GOT3 (cell line): Measurements from ENCODE around the gene RILPL1.
"Not testable (repeated sequence)": the region's sequence is repeated elsewhere in the genome, so short reads cannot be mapped to it uniquely, and the experiment has no call there.

ENCODE experiments used
- DNase-seq: peaks from one replicate; lab custom pipeline; 2025; ENCODE audit warnings: mixed read lengths; lab: John Stamatoyannopoulos, UW

Gene RILPL1

GRCh38 chr12:123529686-123530085, 3.8 kb downstream of the RILPL1 start:
- DNase-seq, result no peak

- DNase-seq, result no peak
These were observed 4.7 kb downstream of the RILPL1 start for GRCh38 chr12:123528858-123529257.

- DNase-seq, result no peak
These were observed 6.9 kb downstream of the RILPL1 start for GRCh38 chr12:123526542-123527080.

GRCh38 chr12:123524378-123524777, 9.1 kb downstream of the RILPL1 start:
- DNase-seq, result no peak

DNA sequence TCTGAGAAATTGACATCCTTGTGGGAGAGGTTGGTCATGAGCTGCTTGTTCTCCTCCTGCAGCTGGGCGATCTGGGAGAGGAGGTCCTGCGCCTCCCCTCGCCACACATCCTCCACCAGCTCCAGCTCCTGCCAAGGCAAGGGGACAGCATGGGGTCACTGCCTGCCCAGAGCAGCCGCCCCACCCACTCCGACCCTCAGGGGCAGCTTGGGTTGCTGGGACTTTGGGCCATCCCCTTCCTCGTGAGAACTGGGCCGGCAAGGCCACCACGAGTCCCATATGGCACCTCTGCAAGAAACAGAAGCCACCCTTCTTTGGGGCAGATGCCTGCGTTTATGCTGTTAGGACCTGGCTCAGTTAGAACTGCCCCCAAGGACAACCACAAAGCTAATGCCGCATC, 10.0 kb downstream of the RILPL1 start:
- no peak for DNase-seq

GRCh38 chr12:123522164-123522563, 11.4 kb downstream of the RILPL1 start:
- no peak for DNase-seq

GRCh38 chr12:123520567-123521474, 12.7 kb downstream of the RILPL1 start:
- DNase-seq, result no peak

GRCh38 chr12:123519141-123520001, 14.1 kb downstream of the RILPL1 start:
- DNase-seq, result no peak

DNA sequence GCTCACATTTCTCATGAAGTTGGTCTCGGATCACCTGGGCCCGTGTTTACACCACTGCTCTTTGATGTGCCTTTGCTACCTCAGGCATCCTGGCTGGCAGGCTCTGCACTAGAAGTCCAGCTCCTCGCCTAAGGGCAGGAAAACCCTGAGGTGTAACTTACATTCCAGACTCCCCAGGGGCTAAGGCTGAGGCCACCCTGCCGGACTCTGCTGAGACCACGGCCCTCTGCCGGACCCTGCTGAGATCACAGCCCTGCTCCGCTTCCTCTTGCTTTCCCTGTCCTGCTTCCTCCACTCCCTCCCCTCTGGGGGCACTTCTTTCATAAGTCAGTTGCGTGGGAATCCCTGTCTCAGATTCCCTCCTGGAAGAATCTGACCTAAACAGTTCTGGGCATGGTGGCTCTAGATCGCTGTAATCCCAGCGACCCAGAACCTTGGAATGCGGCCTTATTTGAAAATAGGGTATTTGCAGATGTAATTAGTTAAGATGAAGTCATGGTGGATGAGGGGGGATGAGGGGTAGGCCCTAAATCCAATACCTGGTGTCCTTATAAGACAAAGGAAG, 17.2 kb downstream of the RILPL1 start:
- DNase-seq, result no peak

- DNase-seq, result not testable (repeated sequence)
These were observed 18.8 kb downstream of the RILPL1 start for GRCh38 chr12:123514582-123515221.

- DNase-seq, result no peak
These were observed 19.7 kb downstream of the RILPL1 start for GRCh38 chr12:123513805-123514204.

GRCh38 chr12:123512838-123513665, 20.5 kb downstream of the RILPL1 start:
- DNase-seq, result no peak

- DNase-seq, result no peak
These were observed 26.7 kb downstream of the RILPL1 start for GRCh38 chr12:123506843-123507236.

DNA sequence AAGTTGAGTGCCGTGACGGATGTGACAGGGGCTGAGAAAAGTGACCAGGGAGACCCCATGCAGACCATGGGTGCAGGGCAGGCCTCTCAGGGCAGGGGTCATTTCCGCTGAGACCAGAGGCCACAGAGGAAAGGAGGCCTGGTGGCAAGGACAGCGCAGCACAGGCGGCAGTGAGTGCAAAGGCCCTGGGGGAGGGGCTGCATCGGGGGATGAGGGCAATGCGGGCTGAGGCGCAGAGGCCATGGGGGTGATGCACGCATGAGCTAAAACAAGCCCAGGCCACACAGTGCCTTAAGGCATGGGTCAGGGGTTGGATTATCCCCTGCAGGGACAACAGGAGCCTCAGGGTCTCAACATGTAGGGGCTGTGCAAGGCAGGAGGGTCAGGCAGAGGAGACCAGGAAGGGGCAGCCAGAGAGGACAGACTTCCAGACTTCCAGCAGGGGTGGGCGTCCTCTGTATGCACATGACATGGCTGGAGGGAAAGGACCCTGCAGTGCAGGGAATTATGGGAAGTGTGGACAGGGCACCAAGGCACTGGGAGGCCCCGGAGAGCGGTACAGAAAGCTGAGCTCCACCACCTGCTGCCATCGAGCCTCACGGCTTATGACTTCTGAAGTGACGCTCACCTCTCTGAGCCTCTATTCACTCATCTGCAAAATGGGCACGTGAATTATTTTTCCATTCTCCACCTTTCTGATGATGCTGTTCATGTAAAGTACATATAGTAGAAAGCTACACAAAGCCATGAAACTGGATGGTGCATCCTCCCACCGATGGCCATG, 27.3 kb downstream of the RILPL1 start:
- no peak for DNase-seq

DNA sequence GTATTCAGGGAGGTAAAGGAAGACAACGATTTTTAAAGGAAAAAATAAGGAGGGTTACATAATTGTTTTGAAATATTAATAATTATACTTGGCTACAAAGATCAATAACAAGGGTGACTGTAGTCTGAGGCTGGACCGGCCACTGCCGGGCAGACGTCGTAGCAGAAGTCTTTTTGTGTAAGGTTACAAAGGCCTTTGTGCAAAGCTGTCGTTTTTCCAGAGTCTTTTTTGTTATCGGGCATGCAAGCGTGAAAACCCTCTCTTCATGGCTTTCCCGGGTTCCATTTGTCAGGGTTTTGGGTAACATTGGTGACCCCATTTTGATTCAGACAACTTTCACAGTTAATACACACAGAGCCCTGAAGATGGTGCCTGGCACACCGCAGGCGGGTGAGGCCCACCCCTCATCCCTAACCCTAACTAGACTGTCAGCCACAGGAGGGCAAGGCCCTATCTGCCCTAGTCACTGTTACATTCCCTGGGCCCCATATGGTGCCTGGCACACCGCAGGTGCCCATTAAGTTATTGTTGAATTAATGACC, 31.3 kb downstream of the RILPL1 start:
- no peak for DNase-seq

GRCh38 chr12:123499332-123499731, 34.2 kb downstream of the RILPL1 start:
- no peak for DNase-seq

- no peak for DNase-seq
These were observed 35.2 kb downstream of the RILPL1 start for GRCh38 chr12:123498126-123498825.

DNA sequence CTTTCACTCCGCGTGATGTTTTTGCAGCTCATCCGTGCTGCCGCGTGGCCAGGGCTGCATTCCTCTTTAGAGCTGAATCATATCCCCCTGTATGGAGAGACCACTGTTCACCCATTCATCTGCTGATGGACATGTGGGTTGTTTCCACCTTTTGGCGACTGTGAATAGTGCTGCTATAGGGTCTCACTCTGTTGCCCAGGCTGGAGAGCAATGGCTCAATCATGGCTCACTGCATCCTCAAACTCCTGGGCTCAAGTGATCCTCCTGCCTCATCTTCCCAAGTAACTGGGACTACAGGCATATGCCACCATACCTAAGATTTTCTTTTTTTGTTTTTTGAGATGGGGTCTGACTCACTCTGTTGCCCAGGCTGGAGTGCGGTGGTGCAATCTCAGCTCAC, 36.5 kb downstream of the RILPL1 start:
- DNase-seq, result no peak
